ENCODE results near the gene MMP15.

DNA sequence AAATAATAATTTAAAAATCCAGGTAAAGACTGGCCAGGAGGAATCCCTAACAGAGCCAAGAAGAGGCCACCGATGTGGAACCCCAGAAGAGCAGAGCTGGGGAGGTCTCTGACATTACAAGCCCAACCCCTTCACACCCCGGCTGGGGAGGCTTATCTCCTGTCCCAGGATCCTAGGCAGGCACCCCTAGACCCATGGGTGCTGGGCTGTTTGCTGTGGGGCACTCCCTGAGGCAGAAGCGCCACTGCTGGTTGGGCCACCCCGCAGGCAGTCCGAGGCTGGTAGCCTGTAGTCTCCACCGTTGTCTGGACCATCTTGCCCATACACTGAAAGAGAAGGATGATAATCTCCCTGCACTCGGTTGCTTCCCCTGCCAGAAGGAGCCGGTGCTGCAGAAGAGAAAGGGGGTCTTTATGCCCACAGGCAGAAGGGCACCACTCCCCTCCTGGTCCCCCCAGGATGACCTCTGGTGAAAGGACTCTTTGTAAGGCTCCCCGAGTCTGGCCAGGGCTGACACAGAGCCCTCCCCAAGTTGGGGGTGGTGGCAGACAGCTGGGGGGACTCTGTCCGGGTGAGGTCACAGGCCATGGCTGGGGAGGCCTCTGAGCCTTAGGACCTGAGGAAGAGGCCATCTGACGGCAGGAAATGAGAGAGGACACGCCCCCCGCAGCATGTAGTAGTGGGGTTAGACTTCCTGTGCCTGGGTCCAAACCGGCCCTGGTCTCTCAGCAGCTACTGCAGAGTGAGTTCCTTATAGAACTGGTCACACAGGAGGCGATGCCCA lies 69.4 kb downstream of the MMP15 start:
- TF ChIP-seq ZNF138 (CRISPR knock-in tag; conservative IDR thresholded peaks at IDR 0.05): no peak
- TF ChIP-seq, protein P1, sequence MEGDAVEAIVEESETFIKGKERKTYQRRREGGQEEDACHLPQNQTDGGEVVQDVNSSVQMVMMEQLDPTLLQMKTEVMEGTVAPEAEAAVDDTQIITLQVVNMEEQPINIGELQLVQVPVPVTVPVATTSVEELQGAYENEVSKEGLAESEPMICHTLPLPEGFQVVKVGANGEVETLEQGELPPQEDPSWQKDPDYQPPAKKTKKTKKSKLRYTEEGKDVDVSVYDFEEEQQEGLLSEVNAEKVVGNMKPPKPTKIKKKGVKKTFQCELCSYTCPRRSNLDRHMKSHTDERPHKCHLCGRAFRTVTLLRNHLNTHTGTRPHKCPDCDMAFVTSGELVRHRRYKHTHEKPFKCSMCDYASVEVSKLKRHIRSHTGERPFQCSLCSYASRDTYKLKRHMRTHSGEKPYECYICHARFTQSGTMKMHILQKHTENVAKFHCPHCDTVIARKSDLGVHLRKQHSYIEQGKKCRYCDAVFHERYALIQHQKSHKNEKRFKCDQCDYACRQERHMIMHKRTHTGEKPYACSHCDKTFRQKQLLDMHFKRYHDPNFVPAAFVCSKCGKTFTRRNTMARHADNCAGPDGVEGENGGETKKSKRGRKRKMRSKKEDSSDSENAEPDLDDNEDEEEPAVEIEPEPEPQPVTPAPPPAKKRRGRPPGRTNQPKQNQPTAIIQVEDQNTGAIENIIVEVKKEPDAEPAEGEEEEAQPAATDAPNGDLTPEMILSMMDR (IDR thresholded peaks at IDR 0.05): no peak
- TF ChIP-seq TP53 (CRISPR knock-in tag; IDR thresholded peaks at IDR 0.05): no peak
- no peak for TF ChIP-seq TCF7 (CRISPR knock-in tag; IDR thresholded peaks at IDR 0.05; ENCODE audit: low read depth)
- no peak for TF ChIP-seq JAZF1 (CRISPR knock-in tag; IDR thresholded peaks at IDR 0.05)
- TF ChIP-seq, protein P2, sequence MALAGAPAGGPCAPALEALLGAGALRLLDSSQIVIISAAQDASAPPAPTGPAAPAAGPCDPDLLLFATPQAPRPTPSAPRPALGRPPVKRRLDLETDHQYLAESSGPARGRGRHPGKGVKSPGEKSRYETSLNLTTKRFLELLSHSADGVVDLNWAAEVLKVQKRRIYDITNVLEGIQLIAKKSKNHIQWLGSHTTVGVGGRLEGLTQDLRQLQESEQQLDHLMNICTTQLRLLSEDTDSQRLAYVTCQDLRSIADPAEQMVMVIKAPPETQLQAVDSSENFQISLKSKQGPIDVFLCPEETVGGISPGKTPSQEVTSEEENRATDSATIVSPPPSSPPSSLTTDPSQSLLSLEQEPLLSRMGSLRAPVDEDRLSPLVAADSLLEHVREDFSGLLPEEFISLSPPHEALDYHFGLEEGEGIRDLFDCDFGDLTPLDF (CRISPR knock-in tag; IDR thresholded peaks at IDR 0.05): no peak
- TF ChIP-seq, protein P3, sequence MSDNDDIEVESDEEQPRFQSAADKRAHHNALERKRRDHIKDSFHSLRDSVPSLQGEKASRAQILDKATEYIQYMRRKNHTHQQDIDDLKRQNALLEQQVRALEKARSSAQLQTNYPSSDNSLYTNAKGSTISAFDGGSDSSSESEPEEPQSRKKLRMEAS (CRISPR knock-in tag; IDR thresholded peaks at IDR 0.05): no peak
- TF ChIP-seq FOXP1 (CRISPR knock-in tag; IDR thresholded peaks at IDR 0.05; ENCODE audit: borderline replicate concordance): no peak
- TF ChIP-seq, protein P4, sequence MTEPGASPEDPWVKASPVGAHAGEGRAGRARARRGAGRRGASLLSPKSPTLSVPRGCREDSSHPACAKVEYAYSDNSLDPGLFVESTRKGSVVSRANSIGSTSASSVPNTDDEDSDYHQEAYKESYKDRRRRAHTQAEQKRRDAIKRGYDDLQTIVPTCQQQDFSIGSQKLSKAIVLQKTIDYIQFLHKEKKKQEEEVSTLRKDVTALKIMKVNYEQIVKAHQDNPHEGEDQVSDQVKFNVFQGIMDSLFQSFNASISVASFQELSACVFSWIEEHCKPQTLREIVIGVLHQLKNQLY (CRISPR knock-in tag; IDR thresholded peaks at IDR 0.05): no peak
- TF ChIP-seq, protein P5, sequence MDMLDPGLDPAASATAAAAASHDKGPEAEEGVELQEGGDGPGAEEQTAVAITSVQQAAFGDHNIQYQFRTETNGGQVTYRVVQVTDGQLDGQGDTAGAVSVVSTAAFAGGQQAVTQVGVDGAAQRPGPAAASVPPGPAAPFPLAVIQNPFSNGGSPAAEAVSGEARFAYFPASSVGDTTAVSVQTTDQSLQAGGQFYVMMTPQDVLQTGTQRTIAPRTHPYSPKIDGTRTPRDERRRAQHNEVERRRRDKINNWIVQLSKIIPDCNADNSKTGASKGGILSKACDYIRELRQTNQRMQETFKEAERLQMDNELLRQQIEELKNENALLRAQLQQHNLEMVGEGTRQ (CRISPR knock-in tag; IDR thresholded peaks at IDR 0.05): no peak
